ENCODE results near the gene HLA-B.

Gene HLA-B

GRCh38 chr6:31359581-31359980, 2.6 kb upstream of the HLA-B start:
- Histone ChIP-seq H3K27ac (no peak overlapping the region), H3K4me2 (ENCODE audit: low read length) (no peak overlapping the region), H3K79me2 (no peaks in the 10 kb centered on the region), H3K9ac (no peak overlapping the region), H3K4me1 (no peaks in the 10 kb centered on the region), H2AFZ (no peak overlapping the region), H3K27me3 (ENCODE audit: control insufficient read depth, insufficient read depth, low read length) (no peaks in the 10 kb centered on the region), H3K4me3 (ENCODE audit: low read depth, low read length) (no peak overlapping the region), H3K9me3 (ENCODE audit: control insufficient read depth, low read length) (no peaks in the 10 kb centered on the region), H3K36me3 (ENCODE audit: control insufficient read depth, insufficient read depth, low read length) (no peaks in the 10 kb centered on the region)
- no peak for TF ChIP-seq CTCF (IDR thresholded peaks at IDR 0.05)

- H3K4me2 ChIP-seq (ENCODE audit: low read length): no peak overlapping the region
- no peak overlapping the region for H2AFZ ChIP-seq
- no peaks in the 10 kb centered on the region for H3K4me1 ChIP-seq
- no peaks in the 10 kb centered on the region for H3K27me3 ChIP-seq (ENCODE audit: control insufficient read depth, insufficient read depth, low read length)
- no peaks in the 10 kb centered on the region for H3K36me3 ChIP-seq (ENCODE audit: control insufficient read depth, insufficient read depth, low read length)
- no peak overlapping the region for H3K27ac ChIP-seq
- H3K79me2 ChIP-seq: no peaks in the 10 kb centered on the region
- H3K9ac ChIP-seq: no peak overlapping the region
- H3K4me3 ChIP-seq (ENCODE audit: low read depth, low read length): no peak overlapping the region
- no peak for TF ChIP-seq CTCF (IDR thresholded peaks at IDR 0.05)
- no peaks in the 10 kb centered on the region for H3K9me3 ChIP-seq (ENCODE audit: control insufficient read depth, low read length)
Measured at GRCh38 chr6:31358302-31358701, 1.3 kb upstream of the HLA-B start.

- H3K9me3 ChIP-seq (ENCODE audit: control insufficient read depth, low read length): no peaks in the 10 kb centered on the region
- no peak overlapping the region for H3K4me3 ChIP-seq (ENCODE audit: low read depth, low read length)
- no peak overlapping the region for H2AFZ ChIP-seq
- H3K36me3 ChIP-seq (ENCODE audit: control insufficient read depth, insufficient read depth, low read length): no peaks in the 10 kb centered on the region
- no peak overlapping the region for H3K27ac ChIP-seq
- H3K9ac ChIP-seq: no peak overlapping the region
- H3K27me3 ChIP-seq (ENCODE audit: control insufficient read depth, insufficient read depth, low read length): no peaks in the 10 kb centered on the region
- H3K4me1 ChIP-seq: no peaks in the 10 kb centered on the region
- no peak overlapping the region for H3K4me2 ChIP-seq (ENCODE audit: low read length)
- no peaks in the 10 kb centered on the region for H3K79me2 ChIP-seq
- TF ChIP-seq CTCF (IDR thresholded peaks at IDR 0.05): no peak
Measured at GRCh38 chr6:31357886-31358285, 907 bp upstream of the HLA-B start.

- Histone ChIP-seq H3K36me3 (ENCODE audit: control insufficient read depth, insufficient read depth, low read length) (no peaks in the 10 kb centered on the region), H3K9ac (no peak overlapping the region), H3K27ac (no peak overlapping the region), H3K27me3 (ENCODE audit: control insufficient read depth, insufficient read depth, low read length) (no peaks in the 10 kb centered on the region), H3K79me2 (no peaks in the 10 kb centered on the region), H3K4me3 (ENCODE audit: low read depth, low read length) (peak overlapping the region; percentile 67), H3K9me3 (ENCODE audit: control insufficient read depth, low read length) (no peaks in the 10 kb centered on the region), H3K4me1 (no peaks in the 10 kb centered on the region), H2AFZ (peak overlapping the region; percentile 89), H3K4me2 (ENCODE audit: low read length) (peak overlapping the region; percentile 61)
- no peak for TF ChIP-seq CTCF (IDR thresholded peaks at IDR 0.05)
Measured at GRCh38 chr6:31356216-31356945, 598 bp downstream of the HLA-B start.

- no peaks in the 10 kb centered on the region for H3K27me3 ChIP-seq (ENCODE audit: control insufficient read depth, insufficient read depth, low read length)
- H3K79me2 ChIP-seq: no peaks in the 10 kb centered on the region
- peak overlapping the region; percentile 61 for H3K4me2 ChIP-seq (ENCODE audit: low read length)
- no peaks in the 10 kb centered on the region for H3K36me3 ChIP-seq (ENCODE audit: control insufficient read depth, insufficient read depth, low read length)
- TF ChIP-seq CTCF (IDR thresholded peaks at IDR 0.05): no peak
- no peaks in the 10 kb centered on the region for H3K9me3 ChIP-seq (ENCODE audit: control insufficient read depth, low read length)
- H3K27ac ChIP-seq: no peak overlapping the region
- peak overlapping the region; percentile 67 for H3K4me3 ChIP-seq (ENCODE audit: low read depth, low read length)
- H3K9ac ChIP-seq: no peak overlapping the region
- H2AFZ ChIP-seq: no peak overlapping the region
- no peaks in the 10 kb centered on the region for H3K4me1 ChIP-seq
Measured at GRCh38 chr6:31355583-31355948, 1.4 kb downstream of the HLA-B start.

Data from parathyroid adenoma (tissue), 2 donors.